Measurements from ENCODE around the gene GPR62.

DNA sequence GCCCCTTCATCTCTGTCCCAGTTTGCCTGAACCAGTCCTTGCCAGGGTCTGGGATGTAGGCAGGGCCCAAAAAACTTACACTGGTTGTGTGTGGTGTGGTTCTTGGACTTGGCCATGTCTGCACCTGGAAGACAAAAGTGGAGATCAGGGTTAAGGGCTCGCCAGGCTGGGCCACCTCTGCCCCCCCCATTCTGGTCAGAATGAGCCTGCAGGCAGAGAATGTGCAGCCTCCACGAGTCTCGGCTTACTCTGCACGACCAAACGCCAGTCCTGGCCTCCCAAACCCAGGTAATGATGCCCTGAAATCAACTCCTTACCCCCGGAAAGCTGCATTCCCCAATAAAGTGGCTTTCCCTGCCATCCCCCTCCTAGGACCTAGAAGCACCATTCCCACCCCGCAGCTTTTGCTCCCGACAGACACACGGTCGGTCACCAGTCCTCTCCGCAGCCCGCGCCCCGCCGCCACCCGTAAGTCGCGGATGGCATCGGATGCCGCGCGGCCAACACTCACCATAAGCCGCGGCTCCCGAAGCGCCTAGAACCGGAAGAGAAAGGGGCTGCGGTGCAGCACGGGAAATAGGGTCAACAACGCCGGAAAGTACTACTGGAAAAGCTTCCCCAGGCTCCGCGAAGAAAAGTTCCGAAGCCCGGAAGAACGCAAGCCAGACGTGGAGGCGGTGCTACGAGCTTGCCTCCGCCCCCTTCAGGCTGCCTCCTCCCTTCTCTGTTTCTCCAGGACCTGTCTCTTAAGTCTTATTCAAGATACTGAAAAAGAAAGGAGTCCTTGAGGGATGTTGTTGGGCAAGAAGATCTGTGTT, 40.4 kb downstream of the GPR62 start, which contains the start of gene RPL29:
- TF ChIP-seq EZH2phosphoT487 (IDR thresholded peaks at IDR 0.05; ENCODE audit: insufficient read depth, low read depth) (no peak), EZH2 (IDR thresholded peaks at IDR 0.05; ENCODE audit: insufficient read depth, poor library complexity, severe bottlenecking) (no peak)

Measured in GM23248 (cell line).